ENCODE results near the gene OSCP1.
"Not testable (repeated sequence)": the region's sequence is repeated elsewhere in the genome, so short reads cannot be mapped to it uniquely, and the experiment has no call there.

OSCP1 gene

DNA sequence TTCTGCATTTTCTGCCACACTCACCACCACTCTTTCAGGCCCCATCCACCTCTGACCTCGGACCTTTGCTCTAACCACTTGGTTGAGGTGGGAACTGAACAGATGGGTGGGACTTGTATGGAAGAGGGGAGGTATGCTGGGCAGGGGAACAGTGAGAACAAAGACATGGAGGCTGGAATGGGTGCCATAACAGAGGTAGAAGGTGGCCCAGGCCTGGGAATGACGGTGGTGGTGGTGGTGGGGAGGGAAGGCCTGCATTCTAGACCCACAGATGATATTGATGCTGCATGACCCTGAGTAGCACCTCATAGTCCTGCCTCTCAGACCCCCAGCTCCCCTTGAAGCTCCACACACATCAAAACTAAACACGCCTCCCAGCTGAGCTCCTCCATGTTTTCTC, 37.7 kb upstream of the OSCP1 start:
- Histone ChIP-seq H3K4me3 (ENCODE audit: low read depth in 1 of 2, low read length in 1 of 2) (peak overlapping the region in 1 of 2 experiments; percentile 88), H3K4me1 (ENCODE audit: control insufficient read depth in 1 of 2, insufficient read depth in 1 of 2, low read depth in 1 of 2, low read length in 1 of 2) (peaks cover 75 to 79% of the 10 kb centered on the region in 2 experiments), H3K9me3 (no peaks in the 10 kb centered on the region), H3K27me3 (no peaks in the 10 kb centered on the region), H3K27ac (peak overlapping the region; percentile 92), H3K36me3 (no peaks in the 10 kb centered on the region)
- TF ChIP-seq, protein P1, sequence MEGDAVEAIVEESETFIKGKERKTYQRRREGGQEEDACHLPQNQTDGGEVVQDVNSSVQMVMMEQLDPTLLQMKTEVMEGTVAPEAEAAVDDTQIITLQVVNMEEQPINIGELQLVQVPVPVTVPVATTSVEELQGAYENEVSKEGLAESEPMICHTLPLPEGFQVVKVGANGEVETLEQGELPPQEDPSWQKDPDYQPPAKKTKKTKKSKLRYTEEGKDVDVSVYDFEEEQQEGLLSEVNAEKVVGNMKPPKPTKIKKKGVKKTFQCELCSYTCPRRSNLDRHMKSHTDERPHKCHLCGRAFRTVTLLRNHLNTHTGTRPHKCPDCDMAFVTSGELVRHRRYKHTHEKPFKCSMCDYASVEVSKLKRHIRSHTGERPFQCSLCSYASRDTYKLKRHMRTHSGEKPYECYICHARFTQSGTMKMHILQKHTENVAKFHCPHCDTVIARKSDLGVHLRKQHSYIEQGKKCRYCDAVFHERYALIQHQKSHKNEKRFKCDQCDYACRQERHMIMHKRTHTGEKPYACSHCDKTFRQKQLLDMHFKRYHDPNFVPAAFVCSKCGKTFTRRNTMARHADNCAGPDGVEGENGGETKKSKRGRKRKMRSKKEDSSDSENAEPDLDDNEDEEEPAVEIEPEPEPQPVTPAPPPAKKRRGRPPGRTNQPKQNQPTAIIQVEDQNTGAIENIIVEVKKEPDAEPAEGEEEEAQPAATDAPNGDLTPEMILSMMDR (IDR thresholded peaks at IDR 0.05): no peak

DNA sequence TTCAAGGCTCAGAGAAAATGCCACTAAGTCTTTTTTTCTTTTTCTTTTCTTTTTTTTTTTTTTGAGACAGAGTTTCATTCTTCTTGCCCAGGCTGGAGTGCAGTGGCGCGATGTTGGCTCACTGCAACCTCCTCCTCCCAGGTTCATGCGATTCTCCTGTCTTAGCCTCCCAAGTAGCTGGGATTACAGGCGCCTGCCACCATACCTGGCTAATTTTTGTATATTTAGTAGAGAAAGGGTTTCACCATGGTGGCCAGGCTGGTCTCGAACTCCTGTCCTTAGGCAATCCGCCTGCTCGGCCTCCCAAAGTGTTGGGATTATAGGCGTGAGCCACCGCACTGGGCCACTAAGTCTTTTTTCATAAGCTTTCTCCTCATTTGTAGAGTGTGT, 37.1 kb upstream of the OSCP1 start:
- not testable (repeated sequence) for H3K27me3 ChIP-seq
- peaks cover 77 to 82% of the 10 kb centered on the region in 2 experiments for H3K4me1 ChIP-seq (ENCODE audit: control insufficient read depth in 1 of 2, insufficient read depth in 1 of 2, low read depth in 1 of 2, low read length in 1 of 2)

DNA sequence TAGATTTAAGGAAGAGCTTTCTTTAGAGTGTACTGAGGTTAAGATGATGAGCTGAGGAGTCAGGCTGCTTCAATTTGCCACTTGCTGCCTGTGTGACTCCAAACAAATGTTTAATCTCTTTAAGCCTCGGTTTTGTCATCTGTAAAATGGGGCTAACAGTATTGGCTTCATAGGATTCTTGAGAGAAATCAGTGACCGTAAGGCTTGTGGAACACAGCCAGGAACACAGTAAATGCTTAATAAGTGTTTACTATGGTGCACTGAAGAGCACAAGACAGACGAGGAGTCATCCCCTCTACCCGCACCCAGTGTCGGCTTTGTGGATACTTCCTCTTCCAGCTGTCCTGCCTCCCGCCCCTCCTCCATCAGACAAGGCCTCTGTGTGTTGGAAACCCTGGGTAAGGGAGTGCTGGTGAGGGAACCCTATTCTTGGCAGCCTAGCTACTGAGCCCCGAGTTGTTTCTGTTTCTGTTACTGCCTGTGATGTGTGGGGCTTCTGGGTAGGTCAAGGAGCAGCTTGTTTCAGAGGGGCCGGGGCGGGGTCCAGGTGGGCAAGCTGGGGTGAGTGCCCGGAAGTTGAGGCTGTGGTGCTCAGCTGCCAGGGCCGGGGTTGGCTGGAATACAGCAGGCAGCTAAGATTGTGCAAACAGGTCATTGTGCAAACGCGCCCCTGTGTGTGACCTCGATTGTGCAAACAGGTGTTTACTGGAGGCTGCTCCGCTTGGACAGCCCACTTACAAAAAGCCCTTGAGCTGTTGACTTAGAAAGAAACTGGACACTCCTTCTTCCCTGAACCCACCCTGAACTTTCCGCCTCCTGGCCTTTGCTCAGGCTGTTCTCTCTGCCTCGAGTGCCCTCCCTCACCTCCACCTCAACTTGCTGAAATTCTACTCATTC, 36.4 kb upstream of the OSCP1 start:
- Histone ChIP-seq H3K9me3 (no peaks in the 10 kb centered on the region), H3K36me3 (peaks cover under 1% of the 10 kb centered on the region), H3K4me3 (ENCODE audit: low read depth in 1 of 2, low read length in 1 of 2) (peak overlapping the region; percentile 58 to 88), H3K27ac (peak overlapping the region; percentile 92), H3K4me1 (ENCODE audit: control insufficient read depth in 1 of 2, insufficient read depth in 1 of 2, low read depth in 1 of 2, low read length in 1 of 2) (peaks cover 77 to 84% of the 10 kb centered on the region in 2 experiments), H3K27me3 (no peaks in the 10 kb centered on the region)
- TF ChIP-seq, protein P1 (IDR thresholded peaks at IDR 0.05): no peak

More for the DNA sequence above, 37.1 kb upstream of the OSCP1 start:
- not testable (repeated sequence) for H3K9me3 ChIP-seq, H3K36me3 ChIP-seq
- peak overlapping the region; percentile 92 for H3K27ac ChIP-seq
- peak overlapping the region; percentile 58 to 88 for H3K4me3 ChIP-seq (ENCODE audit: low read depth in 1 of 2, low read length in 1 of 2)

DNA sequence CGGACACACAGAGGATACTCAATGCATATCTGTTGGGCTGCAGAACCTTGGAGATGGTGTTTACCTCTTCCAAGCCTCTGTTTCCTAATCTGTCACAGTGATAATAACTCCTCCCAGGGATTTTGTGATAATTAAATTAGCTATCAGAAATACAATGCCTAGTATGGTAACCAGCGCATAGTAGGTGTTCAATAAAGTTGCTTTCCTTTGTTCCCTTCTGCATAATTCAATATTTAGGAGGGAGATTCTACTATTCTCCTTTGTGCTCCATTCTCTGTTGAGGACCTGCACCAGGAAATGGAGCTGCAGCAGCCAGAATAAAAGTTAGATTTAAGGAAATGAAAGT, 35.8 kb upstream of the OSCP1 start:
- Histone ChIP-seq H3K27ac (peak overlapping the region; percentile 92), H3K27me3 (no peaks in the 10 kb centered on the region), H3K36me3 (peaks cover 6% of the 10 kb centered on the region), H3K4me1 (ENCODE audit: control insufficient read depth in 1 of 2, insufficient read depth in 1 of 2, low read depth in 1 of 2, low read length in 1 of 2) (peaks cover 78 to 90% of the 10 kb centered on the region in 2 experiments), H3K4me3 (ENCODE audit: low read depth in 1 of 2, low read length in 1 of 2) (peak overlapping the region; percentile 58 to 88), H3K9me3 (no peaks in the 10 kb centered on the region)
- TF ChIP-seq, protein P1 (IDR thresholded peaks at IDR 0.05): no peak

DNA sequence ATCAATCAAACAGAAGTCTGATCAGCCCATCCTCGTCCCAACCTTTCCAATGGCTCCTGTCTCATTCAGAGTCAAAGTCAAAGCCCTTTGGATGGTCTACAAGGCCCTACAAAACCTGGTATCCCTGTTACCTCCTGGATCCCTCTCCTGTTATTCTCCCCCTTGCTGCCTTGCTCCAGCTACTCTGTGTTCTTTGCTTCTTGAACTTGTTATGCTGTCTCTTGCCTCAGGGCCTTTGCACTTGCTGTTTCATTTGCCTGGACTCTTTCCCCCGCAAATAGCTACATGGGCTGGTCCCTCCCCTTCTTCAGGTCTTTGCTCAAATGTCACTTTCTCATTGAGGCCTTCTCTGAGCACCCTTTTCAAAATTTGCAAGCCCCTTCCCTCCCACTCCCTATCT, 33.8 kb upstream of the OSCP1 start:
- H3K27ac ChIP-seq: peak overlapping the region; percentile 92
- no peaks in the 10 kb centered on the region for H3K27me3 ChIP-seq
- H3K4me3 ChIP-seq (ENCODE audit: low read depth in 1 of 2, low read length in 1 of 2): peak overlapping the region; percentile 88 to 100
- peaks cover 85 to 93% of the 10 kb centered on the region in 2 experiments for H3K4me1 ChIP-seq (ENCODE audit: control insufficient read depth in 1 of 2, insufficient read depth in 1 of 2, low read depth in 1 of 2, low read length in 1 of 2)
- H3K9me3 ChIP-seq: no peaks in the 10 kb centered on the region
- TF ChIP-seq, protein P1 (IDR thresholded peaks at IDR 0.05): no peak
- H3K36me3 ChIP-seq: peaks cover 26% of the 10 kb centered on the region

DNA sequence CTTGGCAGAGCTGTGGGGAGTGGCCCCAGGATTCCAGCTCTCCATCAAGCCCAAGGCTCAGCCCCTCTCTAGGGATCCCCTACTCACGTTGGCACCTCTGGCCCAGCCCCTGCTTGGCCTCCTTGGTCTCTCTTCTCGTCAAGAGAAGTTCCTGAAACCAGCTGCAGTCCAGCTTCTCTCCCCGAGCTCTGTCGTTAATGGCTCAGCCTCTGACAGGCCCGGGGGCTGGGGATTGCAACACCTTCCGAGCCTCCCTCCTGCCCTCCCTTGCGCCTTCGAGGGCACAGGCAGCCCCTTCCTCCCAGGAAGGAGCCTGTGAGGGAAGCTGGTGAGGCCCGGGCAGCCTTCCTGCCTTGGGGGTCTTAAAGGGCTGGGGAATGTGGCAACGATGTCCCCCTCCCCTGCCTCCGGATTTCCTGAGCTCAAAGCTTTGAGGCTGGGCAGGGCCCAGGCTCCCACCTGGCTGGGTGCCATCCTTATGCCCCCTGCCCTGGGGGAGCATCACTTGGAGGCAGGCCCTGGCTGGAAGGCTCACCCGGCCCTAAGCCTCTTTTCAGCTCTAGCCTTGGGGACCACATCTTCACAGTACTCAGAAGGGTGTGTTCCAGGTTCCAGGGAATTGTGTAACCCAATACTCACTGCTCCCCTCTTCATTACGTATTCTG, 32.6 kb upstream of the OSCP1 start, which contains the start of gene CSF3R:
Gene CSF3R (minus strand): TSS at position 190 of the 665 bp plus-strand sequence. CDS start 3,417 bp downstream, outside the sequence.
- TF ChIP-seq, protein P1 (IDR thresholded peaks at IDR 0.05): no peak
- peaks cover 38% of the 10 kb centered on the region for H3K36me3 ChIP-seq
- no peaks in the 10 kb centered on the region for H3K27me3 ChIP-seq
- H3K9me3 ChIP-seq: no peaks in the 10 kb centered on the region
- H3K4me1 ChIP-seq (ENCODE audit: control insufficient read depth in 1 of 2, insufficient read depth in 1 of 2, low read depth in 1 of 2, low read length in 1 of 2): peaks cover 84 to 93% of the 10 kb centered on the region in 2 experiments
- peak within 1 kb of the TSS; percentile 88 to 100 for H3K4me3 ChIP-seq (ENCODE audit: low read depth in 1 of 2, low read length in 1 of 2)
- H3K27ac ChIP-seq: peak within 1 kb of the TSS; percentile 92

Measured in neutrophil (primary cell).